Adrenal gland (tissue), 12 donors: Measurements from ENCODE around the gene OTC. TPM values are rescaled to one million over a fixed set of nuclear protein-coding genes. Genes with fewer than 3 reads are reported as not detected.

ENCODE experiments used
- DNase-seq, 7 donors: peaks; one replicate each; pipeline ENCODE4 v3.0.0-alpha.2; 2019 to 2020
- H3K27ac ChIP-seq, 5 donors: fragments of 200-600 bp; sonication (generic) in 4 of 5; 1 replicate in 3 of 5; 2 replicates in 2 of 5; pipeline versions ENCODE4 v1.5.1 to v1.8.0; 2016 to 2020; ENCODE audit warnings: mild to moderate bottlenecking in 1 of 5
- H3K27me3 ChIP-seq: fragments of 200-600 bp; 2 replicates; pipeline ENCODE4 v1.8.0; 2021
- H3K36me3 ChIP-seq, 2 donors: fragments of 200-600 bp; replicated peaks in 1 of 2; 1 replicate in 1 of 2; 2 replicates in 1 of 2; pipeline versions ENCODE4 v1.5.1 to v1.8.0; 2018 to 2022
- H3K4me1 ChIP-seq, 2 donors: fragments of 200-600 bp; replicated peaks in 1 of 2; 1 replicate in 1 of 2; 2 replicates in 1 of 2; pipeline versions ENCODE4 v1.5.1 to v1.8.0; 2018 to 2021
- H3K4me3 ChIP-seq, 4 donors: fragments of 200-600 bp; sonication (generic) in 3 of 4; one replicate each; pipeline ENCODE4 v1.5.1; 2016 to 2018
- H3K9me3 ChIP-seq, 3 donors: fragments of 200-600 bp; sonication (generic) in 1 of 3; replicated peaks in 1 of 3; 1 replicate in 2 of 3; 2 replicates in 1 of 3; pipeline versions ENCODE4 v1.5.1 to v1.8.0; 2016 to 2021
- POLR2A ChIP-seq, 2 donors: fragments of 450-650 bp; IDR thresholded peaks; one replicate each; pipeline ENCODE4 v1.6.1; 2017; ENCODE audit warnings: antibody characterized with exemption in 2 of 2, mild to moderate bottlenecking in 2 of 2, moderate library complexity in 1 of 2
- WGBS, 4 donors: extraction: QIAGEN DNeasy Blood & Tissue Kit in 2 of 4; methylation state at CpG; one replicate each; pipeline versions ENCODE4 v1.1.5 to v1.1.7; 2013 to 2017; 5-methylcytosine and 5-hydroxymethylcytosine counted together
- intact Hi-C, 2 donors: fragments of 100-400 bp; cut with DNase I; formaldehyde crosslinking; loops; one replicate each; pipeline versions ENCODE4 v1.14.1 to v1.15.0; 2022 to 2023
- polyA plus RNA-seq, 3 donors: library from polyadenylated mRNA; stranded (reverse); fragments of 200-250 nt in 2 of 3; fragments of 350-450 nt in 1 of 3; fragmentation: Illumina TruSeq in 1 of 3; extraction: RNeasy Lipid Tissue Mini Kit (QIAGEN cat#74804) in 1 of 3; gene quantifications; one replicate each; pipeline ENCODE4 v1.2.3, GENCODE V29; 2013 to 2014
- small RNA-seq, 2 donors: library from RNA; depleted of rRNA; stranded (forward); fragments of <200 nt; gene quantifications; one replicate each; pipeline ENCODE3, GENCODE V24; 2016
- total RNA-seq, 9 donors: library from RNA; depleted of rRNA in 4 of 9; stranded (reverse); fragments of >200 nt in 4 of 9; fragments of 120-200 nt in 1 of 9; fragmentation: NEBNext Ultra II Directional in 1 of 9; extraction: Animal tissue kit (Norgen Biotek cat#: 25700) in 1 of 9; gene quantifications; one replicate each; pipeline versions ENCODE4 v1.1.0 to v1.2.4, GENCODE V29; 2013 to 2023
- TF ChIP-seq, protein P1 (sequence below), 6 experiments: fragments of 450-650 bp in 4 of 6; fragments of 200-600 bp in 2 of 6; sonication (generic) in 1 of 6; IDR thresholded peaks; 1 replicate in 5 of 6; 2 replicates in 1 of 6; pipeline versions ENCODE4 v1.5.1 to v1.8.0; 2016 to 2021; ENCODE audit warnings: antibody characterized with exemption in 6 of 6, mild to moderate bottlenecking in 2 of 6, moderate library complexity in 1 of 6
- donor health status: healthy with polysubstance abuse.
- donor health status: Bipolar disorder and iron deficiency.
- donor health status: DM: yes; HTN: yes; CAD: no.
- donor health status: DM: no; HTN: no; CAD: no.
- donor health status: DM: no; HTN: no; CAD: no.
- donor health status: DM: yes; HTN: yes; CAD: no.

The OTC gene
- total and polyA plus RNA-seq, 12 donors = 0.14 to 0.54 (median 0.21) TPM; not detected in 8

DNA sequence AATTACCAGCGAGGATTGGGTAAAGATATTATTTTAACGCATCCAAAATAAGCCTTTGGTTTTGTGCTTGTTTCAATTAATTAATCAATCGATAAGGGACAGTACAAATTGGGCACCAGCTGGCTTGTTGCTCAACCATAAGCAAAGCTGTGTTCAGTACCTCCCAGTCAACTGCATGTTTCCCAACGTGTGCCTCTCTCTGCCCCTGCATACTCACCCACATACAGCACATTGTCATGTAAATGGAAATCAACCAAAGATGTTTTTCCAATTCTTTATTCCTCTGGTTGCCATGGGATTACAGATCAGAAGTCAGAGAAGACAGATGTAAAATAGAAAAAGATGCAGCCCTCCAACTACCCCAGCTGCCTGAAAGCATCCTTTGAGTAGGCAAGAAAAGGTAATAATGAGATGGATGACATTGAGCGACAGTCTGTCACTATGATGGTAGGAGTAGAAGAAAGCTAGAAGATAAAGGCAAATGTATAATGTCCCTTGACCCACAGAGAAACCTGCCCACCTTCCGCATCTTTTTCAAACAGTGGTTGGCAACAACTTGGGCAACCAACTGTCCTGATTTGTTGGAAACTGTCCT, 116.3 kb downstream of the OTC start:
- H3K4me1 ChIP-seq = no peaks in the 10 kb centered on the region
- DNase-seq = no peak
- H3K9me3 ChIP-seq = no peaks in the 10 kb centered on the region
- no peak overlapping the region for H3K4me3 ChIP-seq
- peaks cover 8% of the 10 kb centered on the region for H3K27me3 ChIP-seq
- H3K27ac ChIP-seq = no peak overlapping the region
- intact Hi-C loops = no loop called here
- H3K36me3 ChIP-seq = no peaks in the 10 kb centered on the region
- 69 to 92% (median 82%) methylated on average over 6 of the region's 6 CpGs for WGBS, 4 donors
- no peak for TF ChIP-seq POLR2A (IDR thresholded peaks at IDR 0.05)
- TF ChIP-seq, protein P1, sequence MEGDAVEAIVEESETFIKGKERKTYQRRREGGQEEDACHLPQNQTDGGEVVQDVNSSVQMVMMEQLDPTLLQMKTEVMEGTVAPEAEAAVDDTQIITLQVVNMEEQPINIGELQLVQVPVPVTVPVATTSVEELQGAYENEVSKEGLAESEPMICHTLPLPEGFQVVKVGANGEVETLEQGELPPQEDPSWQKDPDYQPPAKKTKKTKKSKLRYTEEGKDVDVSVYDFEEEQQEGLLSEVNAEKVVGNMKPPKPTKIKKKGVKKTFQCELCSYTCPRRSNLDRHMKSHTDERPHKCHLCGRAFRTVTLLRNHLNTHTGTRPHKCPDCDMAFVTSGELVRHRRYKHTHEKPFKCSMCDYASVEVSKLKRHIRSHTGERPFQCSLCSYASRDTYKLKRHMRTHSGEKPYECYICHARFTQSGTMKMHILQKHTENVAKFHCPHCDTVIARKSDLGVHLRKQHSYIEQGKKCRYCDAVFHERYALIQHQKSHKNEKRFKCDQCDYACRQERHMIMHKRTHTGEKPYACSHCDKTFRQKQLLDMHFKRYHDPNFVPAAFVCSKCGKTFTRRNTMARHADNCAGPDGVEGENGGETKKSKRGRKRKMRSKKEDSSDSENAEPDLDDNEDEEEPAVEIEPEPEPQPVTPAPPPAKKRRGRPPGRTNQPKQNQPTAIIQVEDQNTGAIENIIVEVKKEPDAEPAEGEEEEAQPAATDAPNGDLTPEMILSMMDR (IDR thresholded peaks at IDR 0.05) = no peak

Small RNA genes lying within 50 kb of the gene (small RNA-seq; reads per million reads assigned to genes)
- gene RF00322 = 0 reads per million in 2 donors

Other genes with a start within 250 kb of the OTC start
- gene SRPX, start 131.7 kb upstream of the OTC start, total RNA-seq = 100 to 1,000 TPM in 4 of 9 donors, 10 to 100 TPM in 4, 1 to 10 TPM in 1; 8.8 to 187 (median 92.0) TPM
- 100 to 1,000 TPM in 1 of 3 donors, 10 to 100 TPM in 2; 45.9 to 129 (median 47.6) TPM for gene SRPX, start 131.7 kb upstream of the OTC start, polyA plus RNA-seq
- gene RPGR, start 25.1 kb upstream of the OTC start, total RNA-seq = 1 to 10 TPM; 3.6 to 8.9 (median 7.0) TPM
- 10 to 100 TPM; 12.1 to 22.0 (median 17.4) TPM for gene RPGR, start 25.1 kb upstream of the OTC start, polyA plus RNA-seq
- 100 to 1,000 TPM in 2 of 9 donors, 10 to 100 TPM in 7; 52.3 to 167 (median 87.3) TPM for gene TSPAN7, start 208.9 kb downstream of the OTC start, total RNA-seq
- 100 to 1,000 TPM in 1 of 3 donors, 10 to 100 TPM in 2; 47.8 to 133 (median 86.9) TPM for gene TSPAN7, start 208.9 kb downstream of the OTC start, polyA plus RNA-seq